Activated CD8-positive, alpha-beta memory T cell treated with anti-CD3 and anti-CD28 coated beads for 24 hours (primary cell): ENCODE results near the gene FOXP1.

Experiments used
- DNase-seq: peaks from one replicate; pipeline ENCODE4 v3.0.0-alpha.2; 2020

FOXP1 gene

GRCh38 chr3:71225002-71225684 is 358.4 kb downstream of the FOXP1 start:
- DNase-seq: no peak

DNA sequence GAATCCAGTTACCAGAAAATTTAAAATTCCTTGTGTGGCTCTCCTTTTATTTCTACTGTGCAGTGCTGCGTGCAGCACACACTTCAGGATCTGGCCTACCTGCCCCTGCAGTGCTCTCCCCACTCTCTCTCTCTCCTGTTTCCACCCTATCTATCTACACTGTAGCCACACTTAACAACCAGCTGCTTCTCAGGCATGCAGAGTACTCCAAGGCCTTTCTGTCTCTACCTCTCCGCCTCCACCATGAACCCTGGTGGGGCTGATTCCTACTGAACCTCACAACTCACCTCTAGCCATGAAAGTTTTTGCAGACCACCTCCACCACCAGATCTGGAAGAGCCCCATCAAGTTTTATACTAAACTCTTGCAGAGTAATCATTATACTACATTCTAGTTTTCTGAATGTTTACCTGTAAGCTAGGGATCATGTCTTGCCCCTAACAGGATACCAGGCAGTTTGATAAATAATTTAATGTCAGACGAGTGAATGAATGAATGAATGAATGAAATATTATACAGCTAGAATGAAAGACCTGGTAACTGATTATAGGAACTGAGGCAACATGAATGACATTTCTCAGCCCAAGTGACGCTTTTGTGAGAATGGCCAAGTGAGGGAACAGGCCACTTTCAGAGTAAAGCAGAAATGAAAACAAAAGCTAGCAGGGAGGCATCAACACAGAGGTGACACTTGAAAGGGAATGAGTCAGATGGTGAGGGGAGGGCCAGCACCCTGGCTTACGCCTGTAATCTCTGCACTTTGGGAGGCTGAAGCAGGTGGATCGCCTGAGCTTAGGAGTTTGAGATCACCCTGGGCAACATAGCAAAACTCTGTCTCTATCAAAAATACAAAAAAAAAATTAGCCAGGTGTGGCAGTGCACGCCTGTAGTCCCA is 363.5 kb downstream of the FOXP1 start:
- no peak for DNase-seq

DNA sequence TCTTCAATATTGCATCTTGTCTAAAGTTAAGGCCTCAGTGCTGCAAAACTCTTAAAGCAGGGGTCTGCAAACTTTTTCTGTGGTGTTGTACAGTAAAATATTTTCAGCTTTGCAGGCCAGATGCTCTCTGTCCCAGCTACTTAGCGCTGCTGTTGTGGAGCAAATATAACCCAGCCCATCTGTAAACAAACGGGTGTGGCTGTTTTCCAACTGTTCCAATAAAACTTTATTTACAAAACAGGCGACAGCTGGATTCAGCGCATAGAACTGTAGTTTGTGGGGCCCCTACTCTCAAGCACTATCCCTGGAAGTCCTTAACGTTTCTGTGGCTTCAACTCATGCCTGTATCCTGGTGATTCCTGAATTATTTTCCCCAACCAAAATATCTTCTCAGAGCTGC is 365.0 kb downstream of the FOXP1 start:
- no peak for DNase-seq

GRCh38 chr3:71217640-71218222 is 365.8 kb downstream of the FOXP1 start:
- no peak for DNase-seq

- no peak for DNase-seq
Measured at GRCh38 chr3:71215351-71215750, 368.2 kb downstream of the FOXP1 start.

DNA sequence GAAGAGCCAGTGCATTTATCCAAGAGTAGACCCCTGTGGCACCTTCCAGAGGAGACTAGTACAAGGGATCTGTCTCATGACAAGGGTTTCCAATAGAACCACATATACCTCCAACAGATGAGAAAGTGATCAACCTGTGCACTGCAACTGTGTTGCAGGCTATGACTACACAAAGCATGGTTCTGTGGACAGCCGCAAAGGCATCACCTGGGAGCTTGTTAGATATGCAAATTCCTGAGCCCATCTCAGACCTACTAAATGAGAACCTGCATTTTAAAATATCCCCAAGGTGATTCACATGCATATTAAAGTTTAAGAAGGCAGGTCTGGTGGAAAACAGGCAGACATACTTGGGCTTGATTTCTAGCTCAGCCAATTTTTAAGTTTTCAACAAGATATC is 368.7 kb downstream of the FOXP1 start:
- no peak for DNase-seq

DNA sequence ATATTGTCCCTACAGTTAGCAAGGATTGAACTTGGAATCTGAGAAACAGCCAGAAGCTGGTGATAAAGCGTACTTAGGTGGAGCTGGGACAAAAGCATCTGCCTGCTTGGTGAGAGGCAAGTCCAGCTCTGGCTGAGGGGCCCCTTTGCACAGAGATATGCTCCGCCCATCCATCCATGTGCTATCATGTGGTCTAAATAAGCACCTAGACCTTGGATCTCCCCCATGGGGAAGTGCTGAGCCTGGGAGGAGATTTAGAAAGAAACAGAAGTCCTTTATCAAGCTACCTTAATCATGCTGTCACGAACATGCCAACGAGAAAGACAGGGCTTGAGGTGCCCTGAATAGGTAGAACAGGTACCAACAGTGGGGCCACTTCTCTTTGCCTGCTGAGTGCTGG is 369.5 kb downstream of the FOXP1 start:
- DNase-seq: no peak

GRCh38 chr3:71211083-71211482 is 372.4 kb downstream of the FOXP1 start:
- DNase-seq: no peak

GRCh38 chr3:71210257-71211007 is 373.1 kb downstream of the FOXP1 start:
- DNase-seq: no peak

- no peak for DNase-seq
Measured at GRCh38 chr3:71208211-71209095, 375.1 kb downstream of the FOXP1 start.

- DNase-seq: no peak
Measured at GRCh38 chr3:71207632-71208031, 375.9 kb downstream of the FOXP1 start.

DNA sequence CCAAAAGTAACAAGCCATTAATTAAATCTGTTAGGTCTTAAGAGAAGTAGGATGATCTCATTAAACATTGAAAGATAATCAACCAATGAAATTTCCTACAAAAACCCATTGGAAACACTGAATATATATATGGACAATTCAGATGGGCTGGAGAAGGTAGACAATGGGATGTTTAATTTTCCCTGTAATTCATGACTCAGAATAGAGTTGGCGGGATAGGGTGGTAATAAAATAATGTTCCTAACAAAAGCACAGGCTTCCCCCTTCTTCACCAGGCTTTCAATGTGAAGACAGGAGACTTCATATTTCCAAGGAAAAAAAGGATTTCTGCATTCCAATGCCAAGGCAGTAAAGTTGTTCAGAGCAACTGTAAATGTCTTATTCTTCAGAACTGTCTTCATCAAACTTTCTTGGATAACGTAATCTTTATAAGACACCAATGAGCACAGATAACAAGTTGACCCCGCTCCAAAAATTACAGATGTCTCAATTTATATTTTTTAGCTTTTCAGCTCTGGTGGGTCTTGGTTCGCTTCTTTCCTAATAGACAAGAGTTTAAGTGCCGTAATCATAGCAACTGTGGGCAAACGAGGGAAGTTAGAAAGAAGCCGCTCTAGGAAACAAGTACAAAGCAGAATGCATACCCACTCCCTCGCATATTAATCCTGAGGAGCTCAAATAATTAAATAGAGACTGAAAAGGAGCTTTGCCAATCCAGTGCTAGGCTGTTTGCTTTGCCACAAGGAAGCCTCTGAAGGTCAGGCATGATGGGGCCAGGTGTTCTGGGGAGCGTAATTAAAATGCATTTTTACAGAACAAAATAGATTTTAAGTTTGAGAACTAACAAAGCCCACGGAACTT is 377.0 kb downstream of the FOXP1 start:
- DNase-seq: no peak

GRCh38 chr3:71203727-71204488 is 379.6 kb downstream of the FOXP1 start:
- DNase-seq: no peak

- no peak for DNase-seq
Measured at GRCh38 chr3:71202848-71203533, 380.5 kb downstream of the FOXP1 start.

GRCh38 chr3:71201939-71202338 is 381.6 kb downstream of the FOXP1 start:
- no peak for DNase-seq

DNA sequence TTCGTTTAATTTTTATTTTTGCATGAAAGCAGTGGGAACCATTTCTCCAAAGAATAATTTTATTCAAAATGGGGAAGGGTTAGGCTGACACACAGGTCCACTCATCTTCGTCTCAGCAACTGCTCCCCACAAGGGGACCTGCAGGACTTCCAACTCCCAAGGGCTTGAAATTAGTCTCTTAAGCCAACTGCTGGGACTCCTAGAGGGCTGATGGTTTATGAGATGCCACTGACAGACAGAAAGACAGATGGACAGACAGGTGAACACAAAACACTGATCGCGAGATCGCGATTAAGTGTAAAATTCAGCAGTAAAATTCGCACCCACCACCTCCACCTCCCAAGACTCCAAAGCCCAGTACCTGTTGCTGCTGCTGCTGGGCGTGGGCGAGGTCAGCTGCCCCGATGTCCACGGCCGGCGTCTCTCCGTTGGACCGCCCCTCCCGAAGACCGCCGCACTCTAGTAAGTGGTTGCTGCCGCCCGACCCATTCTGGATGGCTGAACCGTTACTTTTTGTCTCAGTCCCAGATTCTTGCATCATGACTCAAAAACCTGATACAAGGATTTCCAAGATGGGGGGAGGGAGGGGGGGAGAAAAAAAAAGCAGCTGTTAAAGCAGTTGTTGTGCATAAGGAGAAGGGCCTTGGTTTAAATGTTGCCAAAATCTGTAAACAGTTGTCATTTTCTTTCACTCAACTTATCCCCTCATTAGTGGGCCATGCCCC is 385.5 kb downstream of the FOXP1 start:
- DNase-seq: no peak

DNA sequence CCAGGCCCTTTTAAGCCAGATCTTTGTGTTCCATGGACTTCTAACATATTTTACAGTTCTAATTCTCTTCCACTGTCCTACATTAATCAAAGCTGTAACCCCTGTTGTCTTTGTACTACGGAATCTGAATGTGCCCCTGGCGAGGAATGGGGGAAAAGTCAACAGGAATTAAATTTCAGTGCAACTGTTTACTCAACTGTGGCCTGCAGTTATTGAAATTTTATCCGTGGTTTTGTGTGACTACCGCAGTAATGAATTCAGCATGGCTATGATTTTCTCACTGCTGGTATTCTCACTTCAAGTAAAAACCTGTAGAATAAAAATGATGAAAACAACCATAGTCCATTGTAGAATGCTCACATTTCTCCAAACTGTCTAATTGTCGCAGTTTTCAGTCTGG is 388.0 kb downstream of the FOXP1 start:
- no peak for DNase-seq

DNA sequence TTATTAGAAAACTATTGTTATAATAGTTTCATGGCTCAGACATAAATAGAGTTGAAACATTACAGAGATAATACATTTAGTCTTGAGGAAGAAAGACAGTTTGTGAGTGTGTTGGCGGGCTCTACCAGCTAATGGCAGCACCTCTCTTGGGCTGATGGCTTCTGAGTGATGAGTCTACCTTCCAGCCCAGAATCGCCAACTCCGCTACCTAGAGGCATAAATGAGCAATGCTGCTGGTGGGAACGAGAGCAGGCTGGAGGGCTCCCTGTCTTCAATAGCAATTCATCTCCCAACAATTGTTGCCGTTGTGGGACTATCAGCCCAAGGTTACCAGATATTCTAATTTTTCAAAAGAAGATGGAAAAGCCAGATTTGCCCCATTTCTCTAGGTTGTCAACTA is 388.7 kb downstream of the FOXP1 start:
- DNase-seq: no peak

DNA sequence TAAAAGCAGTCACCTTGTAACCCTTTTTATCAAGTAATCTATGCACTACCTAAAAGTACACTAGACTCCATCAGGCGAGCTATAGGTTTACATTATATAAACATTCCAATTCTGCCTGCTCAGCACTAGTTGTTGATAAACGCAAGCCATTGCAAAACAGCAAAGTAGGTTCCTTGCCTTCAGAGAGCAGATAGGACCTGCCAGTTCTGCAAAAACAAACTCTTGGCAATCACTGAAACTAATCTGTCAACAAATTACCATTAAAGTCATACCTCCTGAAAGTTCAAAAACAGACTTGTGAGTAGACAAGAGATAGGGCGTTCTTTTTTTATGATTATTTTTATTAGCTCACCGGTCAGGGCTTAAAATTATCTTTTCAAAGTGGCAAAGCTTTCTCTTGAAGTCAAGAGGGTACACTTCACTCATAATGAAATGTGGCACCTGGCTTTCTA is 392.5 kb downstream of the FOXP1 start:
- no peak for DNase-seq
